GM18511 (cell line): Measurements from ENCODE around the gene MED17.

Experiments
- ATAC-seq: cut with Tn5 transposase; IDR thresholded peaks from one replicate; pipeline ENCODE4 v1.9.1; 2021; ENCODE audit warnings: mild to moderate bottlenecking, moderate library complexity; ENCODE audit not compliant: unreplicated experiment

The MED17 gene

DNA sequence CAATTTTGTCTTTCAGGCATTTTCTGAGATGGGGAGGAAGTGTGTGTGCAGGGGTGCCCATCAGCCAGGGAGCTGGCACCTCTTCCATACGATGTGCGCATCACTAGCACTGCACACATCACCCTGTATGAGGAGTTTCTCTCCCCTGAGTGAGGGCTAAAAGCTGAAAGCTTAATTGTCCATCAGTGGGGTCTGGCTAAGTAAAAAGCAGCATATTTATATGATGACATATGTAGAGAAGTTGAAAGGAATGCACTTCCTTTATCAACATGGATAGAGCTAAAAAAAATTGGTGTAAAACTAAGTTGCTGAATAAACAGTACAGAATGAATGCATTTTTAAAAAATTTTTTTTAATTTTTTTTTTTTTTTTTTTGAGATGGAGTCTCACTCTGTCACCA, 62.3 kb downstream of the MED17 start:
- no peak for ATAC-seq

DNA sequence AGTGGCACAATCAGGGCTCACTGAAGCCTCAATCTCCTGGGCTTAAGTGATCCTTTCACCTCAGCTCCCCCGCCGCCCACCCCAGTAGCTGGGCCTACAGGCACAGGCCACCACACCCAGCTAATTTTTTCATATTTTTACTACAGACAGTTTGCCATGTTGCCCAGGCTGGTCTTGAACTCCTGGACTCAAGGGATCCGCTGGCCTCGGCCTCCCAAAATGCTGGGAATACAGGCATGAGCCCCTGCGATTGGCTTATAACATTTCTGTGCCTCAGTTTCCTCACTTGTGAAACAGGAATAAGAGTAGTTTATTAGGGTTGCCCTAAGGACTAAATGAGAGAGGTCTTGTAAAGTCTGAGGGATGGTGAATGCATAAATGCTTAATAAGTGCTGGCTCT, 65.1 kb downstream of the MED17 start:
- ATAC-seq = no peak

DNA sequence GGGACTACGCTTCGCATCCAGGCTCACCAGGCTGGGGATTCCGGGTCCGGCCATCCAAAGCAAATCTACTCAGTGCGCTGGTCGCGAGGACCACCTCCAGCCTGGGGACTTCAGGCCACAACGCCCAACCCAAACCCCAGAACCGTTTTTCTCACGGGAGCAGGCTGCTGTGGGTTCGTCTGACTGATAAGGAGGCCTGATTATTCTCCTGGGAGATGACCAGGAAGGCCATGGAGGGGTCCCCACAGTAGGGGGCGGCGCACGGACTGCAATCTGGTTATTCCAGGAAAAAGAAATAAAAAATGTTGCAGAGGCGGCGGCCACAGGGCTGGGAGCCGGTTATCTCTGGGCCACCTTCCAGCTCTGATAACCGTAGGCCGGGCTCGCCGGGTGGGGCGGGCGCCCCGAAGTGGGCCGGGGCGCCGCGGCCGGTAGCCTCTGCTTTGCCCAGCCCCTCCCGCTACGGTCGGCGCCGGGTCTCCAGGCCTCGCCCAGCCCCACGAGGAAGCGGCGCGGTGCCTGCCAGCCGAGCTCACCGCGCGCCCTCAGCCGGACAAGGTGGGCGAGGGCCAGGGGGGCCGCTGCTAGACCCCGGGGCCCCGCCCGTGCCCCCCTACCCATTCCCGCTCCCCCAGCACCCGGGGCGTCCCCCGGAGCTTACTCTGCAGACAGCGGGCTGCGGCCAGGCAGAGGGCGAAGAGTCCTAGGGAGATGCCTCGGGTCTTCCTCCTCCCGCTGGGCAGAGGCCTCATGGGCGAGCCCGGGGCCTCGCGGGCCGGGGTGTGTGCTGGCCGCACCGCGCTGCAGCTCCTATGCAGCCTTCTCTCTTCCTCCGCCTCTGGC, 65.9 kb downstream of the MED17 start:
- ATAC-seq = no peak

DNA sequence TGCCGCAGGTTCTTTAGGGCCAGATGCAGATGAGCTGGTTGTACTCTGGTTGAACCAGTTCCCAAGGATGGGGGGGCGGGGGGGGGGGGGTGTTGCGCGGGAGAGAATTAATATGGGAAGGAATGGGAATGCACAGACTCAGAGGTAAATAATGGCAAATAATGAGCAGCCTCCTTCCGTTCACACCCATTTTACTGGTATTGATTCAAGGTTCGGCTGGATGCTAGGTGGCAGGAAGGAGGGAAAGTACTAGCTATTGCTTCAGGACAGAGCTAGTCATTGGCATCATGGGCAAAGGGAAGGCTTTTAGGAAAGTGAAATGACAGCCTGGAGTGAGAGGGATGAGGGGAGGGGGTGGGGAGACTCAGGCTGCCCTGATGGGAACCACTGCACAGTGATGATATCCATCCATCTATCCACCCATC, 66.5 kb downstream of the MED17 start, which contains the start of gene VSTM5:
Gene VSTM5, minus strand, starts transcription at position 25 of the 425 bp plus-strand sequence. CDS start 116 bp downstream, outside the sequence.
- ATAC-seq = no peak

DNA sequence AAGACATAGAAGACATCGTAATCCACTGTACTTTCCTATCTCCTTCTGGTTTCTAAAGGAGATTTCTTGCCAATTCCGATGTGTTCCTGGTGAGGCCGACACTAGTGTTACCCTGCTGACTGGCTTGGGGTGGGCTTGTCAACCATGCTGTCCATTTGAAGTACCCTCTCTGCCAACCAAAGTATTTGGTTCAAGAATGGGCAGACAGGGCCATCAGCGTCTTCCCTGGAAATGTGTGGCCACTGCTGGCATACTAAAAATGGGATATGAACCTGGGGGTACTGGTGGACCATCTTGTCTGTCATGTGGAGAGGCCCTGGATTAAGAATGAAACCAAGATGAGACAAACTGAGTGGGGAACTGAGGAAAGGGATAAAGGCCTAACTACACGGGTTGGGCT, 68.2 kb downstream of the MED17 start:
- ATAC-seq = no peak

DNA sequence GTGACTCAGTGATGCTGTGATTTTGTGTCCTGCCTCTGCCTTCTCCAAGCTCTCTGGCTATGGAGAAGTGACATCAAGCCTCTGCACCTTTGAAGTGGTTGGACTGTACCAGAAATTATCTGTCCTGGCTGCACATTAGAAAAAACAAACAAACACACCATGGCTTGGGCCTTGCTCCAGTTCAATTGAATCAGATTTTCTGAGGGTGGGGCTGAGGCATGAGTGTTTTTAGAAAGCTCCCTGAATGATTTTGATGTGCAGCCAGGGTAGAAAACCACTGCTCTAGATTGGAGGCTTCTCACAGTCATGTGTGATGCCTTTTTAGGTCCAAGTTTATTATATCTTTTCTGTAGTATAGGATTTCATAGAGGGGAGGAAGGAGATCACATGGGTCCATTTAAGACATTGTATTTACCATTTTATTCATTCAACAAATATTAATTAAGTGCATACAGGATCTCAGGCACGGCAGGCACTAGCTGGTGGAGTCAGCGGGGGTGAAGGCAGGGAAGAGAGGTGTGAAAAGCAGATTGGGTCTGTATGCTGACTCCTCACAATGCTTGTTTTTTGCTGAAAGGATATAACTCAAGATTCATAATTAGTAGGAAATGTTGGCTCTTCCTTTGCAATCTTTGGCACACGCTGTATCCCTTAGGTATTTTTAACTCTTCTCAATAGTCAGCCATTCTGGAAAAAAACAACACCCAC, 73.5 kb downstream of the MED17 start:
- no peak for ATAC-seq

DNA sequence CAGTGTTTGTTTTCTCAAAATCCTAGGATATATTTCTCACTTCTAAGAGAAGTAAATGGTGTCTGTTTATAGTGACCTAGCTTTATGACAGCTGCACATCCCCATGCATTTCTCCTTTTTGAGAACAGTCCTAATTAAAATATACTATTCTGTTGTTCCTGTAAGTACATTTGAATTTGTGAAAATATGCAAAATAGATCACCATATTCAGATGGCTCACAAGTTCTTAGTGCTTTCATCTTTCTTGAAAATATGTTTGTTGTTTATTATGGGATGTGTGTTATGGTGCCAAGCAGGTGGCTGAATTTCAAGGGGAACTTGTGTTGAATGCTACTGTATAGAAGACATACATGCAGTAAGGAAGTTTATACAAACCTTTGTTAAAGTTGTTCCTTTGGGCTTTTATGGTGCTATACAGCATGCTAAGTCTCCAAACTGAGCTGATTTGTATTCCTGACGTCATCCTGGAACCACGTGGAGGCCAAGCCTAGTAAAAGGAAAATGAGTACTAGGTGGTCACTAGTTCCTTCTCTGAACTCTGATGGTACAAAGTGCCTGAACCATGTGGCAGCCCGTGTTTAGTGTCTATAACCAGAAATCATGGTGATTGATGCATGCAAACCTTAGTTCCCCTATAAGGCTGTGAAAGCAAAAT, 74.2 kb downstream of the MED17 start:
- ATAC-seq = no peak

DNA sequence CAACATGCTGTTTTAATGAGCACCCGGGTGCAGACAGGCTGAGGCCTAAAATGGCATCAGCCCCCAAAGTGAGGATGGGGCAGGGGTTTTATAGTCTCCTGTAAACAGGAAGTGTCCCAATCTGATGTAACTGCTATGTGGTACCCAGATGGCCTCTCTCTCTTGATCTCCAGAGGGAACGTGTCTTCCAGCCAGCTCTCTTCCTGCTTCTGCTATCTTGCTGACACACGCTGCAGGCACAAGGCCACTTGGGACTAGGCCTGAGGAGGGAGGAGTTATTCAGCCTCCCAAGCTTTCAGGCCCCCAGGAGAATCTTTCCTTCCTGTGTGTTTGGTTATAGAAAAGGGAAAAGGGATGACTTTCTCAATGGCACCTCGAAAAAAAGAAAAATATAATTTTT, 77.7 kb downstream of the MED17 start:
- no peak for ATAC-seq
